K562 (cell line): ENCODE data around the gene AIF1. TPM values are rescaled to one million over a fixed set of nuclear protein-coding genes. Genes with fewer than 3 reads are reported as not detected.

Experiments used
- ARID2 ChIP-seq: fragments of 450-650 bp; IDR thresholded peaks from 2 replicates; pipeline ENCODE4 v1.6.1; 2017; ENCODE audit warnings: antibody characterized with exemption, mild to moderate bottlenecking
- ATF7 ChIP-seq: fragments of 450-650 bp; IDR thresholded peaks from 2 replicates; pipeline ENCODE4 v1.7.1; 2014; ENCODE audit warnings: mild to moderate bottlenecking, moderate library complexity
- CXXC5 ChIP-seq: fragments of 250-450 bp; sonication (Bioruptor Pico); IDR thresholded peaks from 2 replicates; pipeline ENCODE4 v1.8.0; 2022; ENCODE audit warnings: inconsistent platforms, mild to moderate bottlenecking, moderate library complexity
- E4F1 ChIP-seq: fragments of 250-450 bp; sonication (Bioruptor Pico); IDR thresholded peaks from 2 replicates; pipeline ENCODE4 v1.5.0; 2021; ENCODE audit warnings: mild to moderate bottlenecking, borderline replicate concordance
- ETV1 ChIP-seq: fragments of 450-650 bp; conservative IDR thresholded peaks from 2 replicates; pipeline ENCODE4 v1.6.1; 2016; ENCODE audit warnings: missing genetic modification characterization, control low read depth, low read depth, missing compliant biosample characterization
- HLTF ChIP-seq: fragments of 450-650 bp; IDR thresholded peaks from 2 replicates; pipeline ENCODE4 v1.6.1; 2016
- KDM2B ChIP-seq: fragments of 250-450 bp; sonication (Bioruptor Pico); IDR thresholded peaks from 2 replicates; pipeline ENCODE4 v1.8.0; 2021; ENCODE audit warnings: mild to moderate bottlenecking, moderate library complexity
- MAFG ChIP-seq: fragments of 450-650 bp; conservative IDR thresholded peaks from 2 replicates; pipeline ENCODE4 v1.6.1; 2016; ENCODE audit warnings: missing genetic modification characterization, missing compliant biosample characterization
- MCM2 ChIP-seq: fragments of 450-650 bp; IDR thresholded peaks from 2 replicates; pipeline ENCODE4 v1.6.1; 2017; ENCODE audit warnings: low read depth, mild to moderate bottlenecking
- MECOM ChIP-seq: fragments of 250-450 bp; sonication (Bioruptor Pico); IDR thresholded peaks from 2 replicates; pipeline ENCODE4 v1.8.0; 2022; ENCODE audit warnings: inconsistent platforms
- MTA2 ChIP-seq: fragments of 450-650 bp; IDR thresholded peaks from 2 replicates; pipeline ENCODE4 v1.6.1; 2016; ENCODE audit warnings: low read depth
- SUPT5H ChIP-seq: fragments of 450-650 bp; IDR thresholded peaks from 2 replicates; pipeline ENCODE4 v1.6.1; 2016
- TARDBP ChIP-seq: fragments of 450-650 bp; IDR thresholded peaks from 2 replicates; pipeline ENCODE4 v1.6.1; 2016
- TEAD1 ChIP-seq, 2 experiments: fragments of 450-650 bp in 1 of 2; sonication (generic) in 1 of 2; formaldehyde crosslinking; IDR thresholded peaks; 2 replicates each; pipeline versions ENCODE4 v1.4.0 to v1.8.0; 2020 to 2022; ENCODE audit warnings: mild to moderate bottlenecking in 2 of 2, missing genetic modification reagents in 1 of 2
- ZBTB2 ChIP-seq: fragments of 450-650 bp; IDR thresholded peaks from 2 replicates; pipeline ENCODE4 v1.6.1; 2016; ENCODE audit warnings: antibody characterized with exemption
- ZNF766 ChIP-seq: fragments of 200-800 bp; sonication (Bioruptor generic); conservative IDR thresholded peaks from 2 replicates; pipeline ENCODE4 v1.6.1; 2016; ENCODE audit warnings: missing genetic modification characterization, missing compliant biosample characterization
- polyA plus RNA-seq, 8 experiments: library from polyadenylated mRNA; depleted of rRNA in 4 of 8; stranded (reverse) in 5 of 8; unstranded in 3 of 8; fragments of >200 nt; fragmentation: Nextera tagmentation in 2 of 8; fragmentation: Illumina TruSeq in 1 of 8; extraction: Ambion mirVana in 2 of 8; extraction: Trizol in 1 of 8; gene quantifications; 2 replicates each; pipeline versions ENCODE4 v1.2.1 to v1.2.3, GENCODE V29; 2011 to 2014; ENCODE audit warnings: inconsistent platforms in 1 of 8, missing spikeins in 1 of 8
- total RNA-seq, 7 experiments: library from RNA; depleted of rRNA in 6 of 7; stranded (reverse); fragments of >200 nt in 6 of 7; fragmentation: Illumina TruSeq in 2 of 7; extraction: Trizol in 2 of 7; gene quantifications; 2 replicates each; pipeline versions ENCODE4 v1.2.1 to v1.2.3, GENCODE V29; 2011 to 2021; ENCODE audit warnings: low replicate concordance in 1 of 7
- TF ChIP-seq, protein P1 (sequence below): fragments of 450-650 bp; formaldehyde crosslinking; conservative IDR thresholded peaks from 2 replicates; pipeline ENCODE4 v1.4.0; 2022; ENCODE audit warnings: mild to moderate bottlenecking, missing genetic modification characterization
- TF ChIP-seq, protein P2 (sequence below): fragments of 450-650 bp; formaldehyde crosslinking; IDR thresholded peaks from 2 replicates; pipeline ENCODE4 v1.4.0; 2022; ENCODE audit warnings: missing genetic modification characterization
- TF ChIP-seq, protein P3 (sequence below), 2 experiments: IDR thresholded peaks in 1 of 2; conservative IDR thresholded peaks in 1 of 2; 2 replicates each; pipeline ENCODE4 v1.6.1; 2016; ENCODE audit warnings: low read depth in 2 of 2, mild to moderate bottlenecking in 1 of 2, missing compliant biosample characterization in 1 of 2, missing genetic modification characterization in 1 of 2, moderate library complexity in 1 of 2

Gene AIF1
- total and polyA plus RNA-seq, 9 of the 15 experiments (the other 6 are each of a cell fraction or from before 2014, with no cell fraction given): 9.4 to 33.4 (median 19.4) TPM

GRCh38 chr6:31652925-31653724, 38.1 kb downstream of the AIF1 start (continued):
- TF ChIP-seq TEAD1 (CRISPR knock-in tag; IDR thresholded peaks at IDR 0.05): 0 out of 4 replicates have a peak, but pooled peaks of 1 of the 2 experiments have one; percentile 35
- no peak for TF ChIP-seq CXXC5 (CRISPR knock-in tag)
- TF ChIP-seq, protein P1, sequence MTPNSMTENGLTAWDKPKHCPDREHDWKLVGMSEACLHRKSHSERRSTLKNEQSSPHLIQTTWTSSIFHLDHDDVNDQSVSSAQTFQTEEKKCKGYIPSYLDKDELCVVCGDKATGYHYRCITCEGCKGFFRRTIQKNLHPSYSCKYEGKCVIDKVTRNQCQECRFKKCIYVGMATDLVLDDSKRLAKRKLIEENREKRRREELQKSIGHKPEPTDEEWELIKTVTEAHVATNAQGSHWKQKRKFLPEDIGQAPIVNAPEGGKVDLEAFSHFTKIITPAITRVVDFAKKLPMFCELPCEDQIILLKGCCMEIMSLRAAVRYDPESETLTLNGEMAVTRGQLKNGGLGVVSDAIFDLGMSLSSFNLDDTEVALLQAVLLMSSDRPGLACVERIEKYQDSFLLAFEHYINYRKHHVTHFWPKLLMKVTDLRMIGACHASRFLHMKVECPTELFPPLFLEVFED: peak; percentile 67; the same call in 1 of the 2 replicates
- TF ChIP-seq MECOM (CRISPR knock-in tag): 0 out of 2 replicates have a peak, but pooled peaks have one; percentile 2
- TF ChIP-seq, protein P2, sequence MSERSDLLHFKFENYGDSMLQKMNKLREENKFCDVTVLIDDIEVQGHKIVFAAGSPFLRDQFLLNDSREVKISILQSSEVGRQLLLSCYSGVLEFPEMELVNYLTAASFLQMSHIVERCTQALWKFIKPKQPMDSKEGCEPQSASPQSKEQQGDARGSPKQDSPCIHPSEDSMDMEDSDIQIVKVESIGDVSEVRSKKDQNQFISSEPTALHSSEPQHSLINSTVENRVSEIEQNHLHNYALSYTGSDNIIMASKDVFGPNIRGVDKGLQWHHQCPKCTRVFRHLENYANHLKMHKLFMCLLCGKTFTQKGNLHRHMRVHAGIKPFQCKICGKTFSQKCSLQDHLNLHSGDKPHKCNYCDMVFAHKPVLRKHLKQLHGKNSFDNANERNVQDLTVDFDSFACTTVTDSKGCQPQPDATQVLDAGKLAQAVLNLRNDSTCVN (CRISPR knock-in tag): peak; percentile 6; the same call in 1 of the 2 replicates
- peak; percentile 93 for TF ChIP-seq SUPT5H
- no peak for TF ChIP-seq MCM2
- TF ChIP-seq MTA2: peak; percentile 70; the same call in 1 of the 2 replicates
- TF ChIP-seq ZBTB2: no peak; the same call in 1 of the 2 replicates
- TF ChIP-seq ETV1 (tag): peak; percentile 100
- peak; percentile 96 for TF ChIP-seq HLTF
- no peak for TF ChIP-seq ATF7
- peak; percentile 54; the same call in 1 of the 2 replicates for TF ChIP-seq ARID2
- 0 out of 2 replicates have a peak, but pooled peaks have one; percentile 54 for TF ChIP-seq KDM2B
- no peak; the same call in 1 of the 2 replicates for TF ChIP-seq TARDBP
- TF ChIP-seq, protein P3, sequence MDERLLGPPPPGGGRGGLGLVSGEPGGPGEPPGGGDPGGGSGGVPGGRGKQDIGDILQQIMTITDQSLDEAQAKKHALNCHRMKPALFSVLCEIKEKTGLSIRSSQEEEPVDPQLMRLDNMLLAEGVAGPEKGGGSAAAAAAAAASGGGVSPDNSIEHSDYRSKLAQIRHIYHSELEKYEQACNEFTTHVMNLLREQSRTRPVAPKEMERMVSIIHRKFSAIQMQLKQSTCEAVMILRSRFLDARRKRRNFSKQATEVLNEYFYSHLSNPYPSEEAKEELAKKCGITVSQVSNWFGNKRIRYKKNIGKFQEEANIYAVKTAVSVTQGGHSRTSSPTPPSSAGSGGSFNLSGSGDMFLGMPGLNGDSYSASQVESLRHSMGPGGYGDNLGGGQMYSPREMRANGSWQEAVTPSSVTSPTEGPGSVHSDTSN (CRISPR knock-in tag; IDR thresholded peaks at IDR 0.05; ENCODE audit: low read depth): no peak
- TF ChIP-seq, protein P3 (tag; conservative IDR thresholded peaks at IDR 0.05; ENCODE audit: low read depth): peak; percentile 6; the same call in 1 of the 2 replicates
- no peak for TF ChIP-seq ZNF766 (CRISPR knock-in tag)
- no peak for TF ChIP-seq E4F1 (CRISPR knock-in tag)
- no peak for TF ChIP-seq MAFG (tag)
